GM21360 (cell line): ENCODE measurements around the gene DENND1B.
A peak's percentile ranks its signal among the peaks of the same experiment; 100 is the strongest.

Experiments used
- ATAC-seq: cut with Tn5 transposase; IDR thresholded peaks from one replicate; pipeline ENCODE4 v1.9.1; 2021; ENCODE audit warnings: mild to moderate bottlenecking, moderate library complexity; ENCODE audit not compliant: unreplicated experiment

DENND1B gene

GRCh38 chr1:197775282-197776262, at the start of gene DENND1B:
TSS of gene DENND1B (minus strand) at chr1:197775480. CDS start at chr1:197775155, 325 bp downstream.
- ATAC-seq: peak; percentile 60

DNA sequence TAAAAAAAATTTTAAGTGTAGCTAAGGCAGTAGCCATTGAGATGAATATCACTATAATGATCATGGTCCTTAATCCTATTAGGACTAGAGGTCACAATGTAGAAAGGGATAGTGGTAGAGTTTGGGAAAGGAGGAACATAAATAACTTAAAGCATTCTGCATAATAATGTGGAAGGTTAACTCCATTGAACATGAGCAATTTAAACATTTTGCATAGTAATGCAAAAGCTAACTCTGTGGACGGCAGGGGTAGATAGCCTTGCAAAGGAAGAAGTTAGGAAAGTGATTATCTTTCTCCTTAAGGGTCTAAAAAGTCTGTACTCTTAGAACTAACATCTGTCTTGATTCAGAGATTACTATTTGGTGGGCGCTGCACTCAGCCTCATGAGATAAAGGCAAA, 39.0 kb upstream of the DENND1B start:
- ATAC-seq: no peak

DNA sequence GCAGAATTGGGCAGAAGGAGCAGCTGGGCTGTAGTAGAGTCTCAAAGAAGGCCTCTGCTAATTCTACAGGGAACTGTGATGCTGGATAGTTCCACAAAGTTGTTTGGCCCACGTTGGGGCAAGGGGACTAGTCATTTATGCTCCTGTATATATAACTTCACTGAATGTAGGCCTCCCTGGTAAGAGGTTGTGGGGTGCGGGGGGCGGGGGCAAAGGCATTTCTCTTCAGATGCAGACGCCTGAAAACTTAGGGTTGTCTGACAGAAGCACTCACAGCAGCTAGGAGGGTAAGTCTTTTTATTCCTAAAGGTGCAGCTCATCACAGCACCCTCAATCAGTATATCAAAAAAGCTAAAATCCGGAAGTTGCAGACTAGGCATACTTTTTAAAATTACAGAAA, 38.5 kb upstream of the DENND1B start:
- no peak for ATAC-seq

- no peak for ATAC-seq
These were observed 36.5 kb upstream of the DENND1B start for GRCh38 chr1:197811769-197812168.

- ATAC-seq: no peak
These were observed 35.5 kb upstream of the DENND1B start for GRCh38 chr1:197810812-197811211.

DNA sequence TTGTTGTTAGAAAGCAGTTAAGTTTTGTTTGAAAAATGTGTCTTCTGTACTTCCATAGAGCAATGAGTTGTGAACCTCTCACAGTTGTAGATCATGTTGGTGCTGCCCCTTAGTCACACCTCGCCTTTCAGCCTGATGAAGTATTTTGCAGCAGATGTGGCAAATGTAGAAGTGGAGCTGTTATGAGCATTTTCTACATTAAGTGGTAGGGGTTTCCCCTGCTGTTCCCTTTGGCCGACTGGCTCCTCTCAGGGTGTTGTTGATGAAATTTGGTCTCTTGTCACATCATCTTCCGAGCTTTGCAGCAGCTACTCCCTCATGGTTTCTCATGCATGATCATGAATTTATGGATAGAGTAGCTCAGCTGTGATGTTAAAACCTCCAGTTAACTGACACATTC, 33.6 kb upstream of the DENND1B start:
- ATAC-seq: no peak

- ATAC-seq: no peak
These were observed 32.6 kb upstream of the DENND1B start for GRCh38 chr1:197807739-197808453.

DNA sequence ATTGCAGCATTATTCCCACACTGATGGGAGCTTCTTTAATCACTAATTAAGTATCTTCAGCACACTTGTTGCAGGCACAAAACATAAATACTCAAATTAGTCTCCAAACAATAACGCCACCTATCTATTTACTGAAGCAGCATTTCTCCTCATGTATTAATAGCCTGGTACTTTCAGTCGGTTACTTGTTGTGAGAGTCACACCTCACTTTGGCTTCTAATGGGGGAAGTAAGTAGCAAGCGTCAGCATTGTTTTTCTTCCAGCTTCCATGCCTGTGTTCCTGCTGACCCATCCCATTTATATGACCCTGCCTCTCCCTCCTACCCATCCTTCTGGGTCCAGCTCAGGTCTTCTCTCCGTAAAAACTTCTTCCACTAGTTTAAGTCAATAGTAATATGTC, 31.9 kb upstream of the DENND1B start:
- peak; percentile 70 for ATAC-seq

DNA sequence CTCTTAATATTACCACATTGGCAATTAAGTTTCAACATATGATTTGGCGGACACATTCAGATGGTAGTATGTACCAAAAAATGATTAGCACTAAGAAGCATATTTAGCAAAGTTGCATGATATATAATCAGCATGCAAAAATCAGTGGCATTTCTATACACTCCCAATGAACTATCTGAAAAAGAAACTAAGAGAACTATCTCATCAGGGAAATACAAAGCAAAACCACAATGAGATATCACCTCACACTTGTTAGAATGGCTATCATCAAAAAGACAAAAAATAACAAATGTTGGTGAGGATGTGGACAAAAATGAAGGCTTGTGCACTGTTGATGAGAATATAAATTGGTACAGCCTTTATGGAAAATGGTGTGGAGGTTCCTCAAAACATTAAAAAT, 31.4 kb upstream of the DENND1B start:
- no peak for ATAC-seq

- no peak for ATAC-seq
These were observed 26.4 kb upstream of the DENND1B start for GRCh38 chr1:197801684-197802083.

DNA sequence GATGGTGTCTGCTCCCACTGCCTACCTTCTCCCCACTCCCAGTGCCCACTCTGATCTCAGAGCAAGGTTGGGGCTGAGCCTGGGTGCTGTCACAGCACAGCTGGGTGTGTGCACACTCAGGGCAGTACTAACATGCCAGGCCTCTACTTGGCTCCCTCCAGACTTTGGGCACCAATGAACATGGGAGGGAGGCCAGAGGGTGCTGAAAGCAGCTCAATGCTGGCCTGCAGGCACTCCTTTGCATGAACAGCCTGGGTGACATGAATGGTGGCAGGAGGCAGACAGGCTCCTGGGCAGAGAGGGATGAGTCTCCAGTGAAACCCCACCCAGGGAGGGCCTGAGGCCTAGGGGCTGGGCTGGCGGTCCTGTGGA, 25.8 kb upstream of the DENND1B start:
- no peak for ATAC-seq

GRCh38 chr1:197800379-197801110, 25.3 kb upstream of the DENND1B start:
- ATAC-seq: no peak

DNA sequence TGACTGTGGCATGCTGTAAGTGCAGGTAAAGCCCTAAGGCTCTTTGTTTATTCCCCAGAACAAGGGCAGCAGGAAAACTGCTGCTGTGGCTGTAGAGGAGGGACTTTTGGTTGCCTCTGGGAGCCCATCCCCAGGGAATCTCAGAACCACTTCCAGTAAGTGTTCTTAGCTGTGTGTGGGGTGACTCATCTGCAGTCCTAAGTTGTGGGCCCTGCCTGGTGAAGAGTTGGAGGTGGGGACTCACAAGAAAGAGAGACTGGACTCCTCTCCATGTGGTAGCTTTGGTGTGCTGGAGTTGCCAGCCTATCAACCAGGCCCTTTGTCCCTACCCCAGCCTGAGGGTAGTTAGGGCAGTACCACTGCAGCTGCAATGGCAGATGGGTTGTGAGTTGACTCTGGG, 24.0 kb upstream of the DENND1B start:
- ATAC-seq: no peak

DNA sequence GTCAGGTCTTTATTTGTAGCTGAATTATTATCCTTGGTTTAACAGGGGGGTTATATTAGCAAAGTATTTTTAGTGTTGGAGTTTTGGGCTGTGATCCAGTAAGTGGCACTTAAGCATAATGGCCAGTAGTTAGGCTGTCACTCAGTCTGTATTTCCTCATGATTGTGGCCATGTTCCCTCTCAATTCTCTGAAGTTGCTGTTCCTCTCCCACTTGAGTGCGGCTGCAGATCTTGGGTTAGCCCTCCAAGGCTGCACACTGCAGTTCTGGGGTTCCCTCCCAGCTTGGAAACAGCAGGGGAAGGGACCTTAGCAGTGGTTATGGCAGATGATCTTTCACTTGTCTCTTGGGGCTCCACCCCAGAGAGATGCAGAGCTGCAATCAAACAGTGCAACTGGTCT, 23.2 kb upstream of the DENND1B start:
- no peak for ATAC-seq

GRCh38 chr1:197797010-197797409, 21.7 kb upstream of the DENND1B start:
- ATAC-seq: no peak

- ATAC-seq: no peak
These were observed 13.8 kb upstream of the DENND1B start for GRCh38 chr1:197788741-197789739.

DNA sequence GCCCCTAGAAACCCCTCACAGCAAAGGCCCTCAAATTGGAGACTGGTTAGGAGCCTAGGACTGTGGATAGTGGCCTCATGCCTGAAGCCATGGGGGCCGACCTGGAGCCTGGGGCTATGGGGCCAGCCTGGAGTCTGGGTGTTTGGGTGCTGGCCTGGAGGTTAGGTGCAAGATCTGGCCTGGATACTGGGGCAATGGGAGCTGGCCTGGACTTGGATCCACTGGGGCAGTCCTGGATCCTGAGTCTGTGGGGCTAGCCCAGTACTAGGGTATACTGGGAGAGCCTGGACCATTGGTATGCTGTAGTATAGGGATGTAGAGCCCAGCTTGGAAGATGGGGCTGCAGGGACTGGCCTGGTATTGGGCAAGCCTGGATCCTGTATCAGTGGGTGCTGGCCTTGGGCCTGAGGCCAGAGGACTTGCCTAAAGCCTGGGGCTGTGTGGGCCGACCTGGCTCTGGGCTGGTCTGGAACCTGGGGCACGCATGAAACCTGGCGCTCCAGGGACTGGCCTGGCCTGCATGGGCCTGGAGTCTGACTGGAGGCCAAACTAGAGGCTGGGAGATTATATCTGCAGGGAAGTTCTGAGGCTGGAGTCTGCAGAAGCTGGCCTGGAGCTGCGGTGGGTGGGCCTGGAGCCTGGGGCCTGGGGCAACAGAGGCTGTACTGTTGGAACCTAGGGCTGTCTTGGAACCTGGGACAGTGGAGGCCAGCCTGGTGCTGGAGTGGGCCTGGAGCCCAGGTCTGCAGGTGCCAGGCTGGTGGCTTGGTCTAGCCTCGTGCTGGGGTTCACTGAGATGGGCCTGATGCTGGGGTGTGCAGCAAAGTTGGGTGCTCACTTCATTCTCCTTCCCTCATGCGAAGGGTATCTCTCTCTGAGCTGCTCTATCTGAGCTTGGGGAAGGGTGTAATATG, 12.6 kb upstream of the DENND1B start:
- no peak for ATAC-seq

DNA sequence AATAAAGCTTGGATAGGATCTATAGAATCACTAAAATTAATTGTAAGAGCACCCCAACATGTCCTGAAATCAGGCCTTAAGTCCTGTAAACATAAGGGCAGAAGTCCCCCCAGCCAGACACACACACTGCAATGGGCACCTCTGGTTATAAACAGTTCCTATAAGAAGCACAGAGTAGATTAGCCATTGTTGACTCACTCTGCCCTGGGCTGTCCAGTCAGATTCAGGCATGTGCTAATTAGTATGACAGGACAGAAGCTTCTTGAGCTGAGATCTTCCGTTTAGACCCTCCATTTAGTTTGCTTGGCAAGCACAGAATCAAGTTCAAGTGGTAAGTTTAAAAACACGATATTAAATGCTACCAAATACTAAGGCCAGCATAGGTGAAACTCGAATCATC, 11.8 kb upstream of the DENND1B start:
- ATAC-seq: no peak

DNA sequence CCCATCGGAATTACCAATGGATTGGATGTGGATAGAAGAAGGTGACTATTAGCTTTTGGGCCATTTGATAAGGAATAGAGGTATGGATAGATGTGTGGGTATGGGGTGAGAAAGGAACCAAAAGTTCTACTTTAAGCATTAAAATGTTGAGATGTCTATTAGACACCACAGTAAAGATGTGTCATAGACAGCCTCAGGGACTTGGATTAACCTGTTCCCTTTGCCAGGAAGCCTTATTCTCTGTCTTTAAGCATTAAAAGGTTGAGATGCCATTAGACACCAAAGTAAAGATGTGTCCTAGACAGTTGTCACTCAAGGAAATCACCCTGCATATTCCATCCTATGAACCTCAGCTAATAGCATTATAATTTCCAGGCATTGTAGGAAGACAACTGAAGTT, 11.0 kb upstream of the DENND1B start:
- no peak for ATAC-seq
